GM23338 (cell line): ENCODE measurements around the gene OR5H14. TPM values are rescaled to one million over a fixed set of nuclear protein-coding genes. Genes with fewer than 3 reads are reported as not detected.

ENCODE experiments used
- ATAC-seq: fragments of 200-7000 bp; cut with Tn5 transposase; 3 replicates; pipeline ENCODE4 v1.9.1; 2020
- DNase-seq: peaks from one replicate; pipeline ENCODE4 v3.0.0-alpha.2; 2015; ENCODE audit warnings: low spot score
- H2AFZ ChIP-seq: fragments of 200-600 bp; sonication (generic); 2 replicates; pipeline ENCODE4 v1.8.0; 2016; ENCODE audit warnings: antibody characterized with exemption, mild to moderate bottlenecking, moderate library complexity
- H3F3A ChIP-seq: fragments of 200-600 bp; sonication (generic); replicated peaks from 2 replicates; pipeline ENCODE4 v1.8.0; 2017; ENCODE audit warnings: antibody characterized with exemption, mixed run types, low read depth
- H3K27ac ChIP-seq: fragments of 200-600 bp; sonication (generic); 2 replicates; pipeline ENCODE4 v1.6.1; 2016; ENCODE audit warnings: low read depth
- H3K27me3 ChIP-seq: fragments of 200-600 bp; sonication (generic); 2 replicates; pipeline ENCODE4 v1.8.0; 2016; ENCODE audit warnings: mild to moderate bottlenecking, mixed run types, moderate library complexity; ENCODE audit not compliant: insufficient read depth
- H3K36me3 ChIP-seq: fragments of 200-600 bp; sonication (generic); 2 replicates; pipeline ENCODE4 v1.8.0; 2016; ENCODE audit warnings: mild to moderate bottlenecking; ENCODE audit not compliant: insufficient read depth
- H3K4me1 ChIP-seq: fragments of 200-600 bp; sonication (generic); 2 replicates; pipeline ENCODE4 v1.8.0; 2016; ENCODE audit warnings: mild to moderate bottlenecking, moderate library complexity; ENCODE audit not compliant: insufficient read depth
- H3K4me2 ChIP-seq: fragments of 200-600 bp; sonication (generic); 2 replicates; pipeline ENCODE4 v1.7.1; 2017; ENCODE audit warnings: mixed run types
- H3K4me3 ChIP-seq: fragments of 200-600 bp; sonication (generic); 2 replicates; pipeline ENCODE4 v1.6.1; 2016; ENCODE audit warnings: mixed run types
- H3K79me2 ChIP-seq: fragments of 200-600 bp; sonication (generic); replicated peaks from 2 replicates; pipeline ENCODE4 v1.8.0; 2017; ENCODE audit warnings: mild to moderate bottlenecking; ENCODE audit not compliant: insufficient read depth
- H3K9me2 ChIP-seq: fragments of 200-600 bp; sonication (generic); 2 replicates; pipeline ENCODE4 v1.8.0; 2017; ENCODE audit not compliant: insufficient read depth
- H4K20me1 ChIP-seq: fragments of 200-600 bp; sonication (generic); replicated peaks from 2 replicates; pipeline ENCODE4 v1.8.0; 2017; ENCODE audit warnings: mild to moderate bottlenecking; ENCODE audit not compliant: insufficient read depth
- H3K27ac Mint-ChIP-seq: 2 replicates; pipeline ENCODE4 v1.8.0; 2020; ENCODE audit warnings: inconsistent platforms, mild to moderate bottlenecking, moderate library complexity, mixed read lengths
- H3K27me3 Mint-ChIP-seq: 3 replicates; pipeline ENCODE4 v1.8.0; 2022; ENCODE audit warnings: low read depth, mild to moderate bottlenecking, moderate library complexity, mixed read lengths, inconsistent platforms; ENCODE audit not compliant: insufficient read depth, poor library complexity
- H3K36me3 Mint-ChIP-seq: 3 replicates; pipeline ENCODE4 v1.8.0; 2021; ENCODE audit warnings: low read depth, mild to moderate bottlenecking, inconsistent platforms, moderate library complexity, mixed read lengths
- H3K4me1 Mint-ChIP-seq: 3 replicates; pipeline ENCODE4 v1.8.0; 2020; ENCODE audit warnings: mild to moderate bottlenecking, inconsistent platforms, mixed read lengths
- H3K4me3 Mint-ChIP-seq: 3 replicates; pipeline ENCODE4 v1.8.0; 2021; ENCODE audit warnings: moderate library complexity, mild to moderate bottlenecking, inconsistent platforms, mixed read lengths
- H3K9me3 Mint-ChIP-seq: 3 replicates; pipeline ENCODE4 v1.8.0; 2020; ENCODE audit warnings: moderate library complexity, mild to moderate bottlenecking, inconsistent platforms, mixed read lengths
- CREB1 ChIP-seq: fragments of 250-450 bp; sonication (Bioruptor Pico); IDR thresholded peaks from 2 replicates; pipeline ENCODE4 v1.5.0; 2020; ENCODE audit warnings: low read depth, mild to moderate bottlenecking, moderate library complexity
- CTCF ChIP-seq, 2 experiments: fragments of 200-600 bp in 1 of 2; sonication (generic) in 1 of 2; conservative IDR thresholded peaks; 2 replicates each; pipeline versions ENCODE4 v1.5.1 to v1.6.1; 2016 to 2017; ENCODE audit warnings: antibody characterized with exemption in 2 of 2, low read depth in 2 of 2, mild to moderate bottlenecking in 2 of 2, moderate library complexity in 1 of 2
- EZH2phosphoT487 ChIP-seq: fragments of 200-600 bp; sonication (generic); IDR thresholded peaks from one replicate; pipeline ENCODE4 v1.8.1; 2018; ENCODE audit warnings: antibody characterized with exemption; ENCODE audit not compliant: unreplicated experiment
- JUNB ChIP-seq: IDR thresholded peaks from one replicate; pipeline ENCODE4 v1.6.1; 2016; ENCODE audit warnings: antibody characterized with exemption; ENCODE audit not compliant: unreplicated experiment
- POLR2AphosphoS5 ChIP-seq: IDR thresholded peaks from 2 replicates; pipeline ENCODE4 v1.6.1; 2016; ENCODE audit warnings: antibody characterized with exemption, low read depth
- REST ChIP-seq: IDR thresholded peaks from one replicate; pipeline ENCODE4 v1.6.1; 2018; ENCODE audit warnings: antibody characterized with exemption; ENCODE audit not compliant: unreplicated experiment
- STAT1 ChIP-seq: IDR thresholded peaks from one replicate; pipeline ENCODE4 v1.6.1; 2016; ENCODE audit warnings: antibody characterized with exemption; ENCODE audit not compliant: unreplicated experiment
- ZNF114 ChIP-seq: fragments of 250-450 bp; sonication (Bioruptor Pico); IDR thresholded peaks from 2 replicates; pipeline ENCODE4 v1.5.0; 2020; ENCODE audit warnings: mild to moderate bottlenecking, moderate library complexity
- ZNF331 ChIP-seq: fragments of 250-450 bp; sonication (Bioruptor Pico); IDR thresholded peaks from 2 replicates; pipeline ENCODE4 v1.5.0; 2020; ENCODE audit warnings: low read depth, mild to moderate bottlenecking, moderate library complexity
- ZNF462 ChIP-seq: fragments of 250-450 bp; sonication (Bioruptor Pico); IDR thresholded peaks from 2 replicates; pipeline ENCODE4 v1.5.0; 2020; ENCODE audit warnings: mild to moderate bottlenecking, moderate library complexity
- polyA plus RNA-seq: library from polyadenylated mRNA; unstranded; fragments of >200 nt; fragmentation: Nextera tagmentation; extraction: Ambion mirVana; gene quantifications from 2 replicates; pipeline ENCODE4 v1.2.1, GENCODE V29; 2016
- total RNA-seq: library from RNA; depleted of rRNA; stranded (reverse); fragments of >200 nt; shearing (Covaris generic); gene quantifications from 2 replicates; pipeline ENCODE4 v1.2.3, GENCODE V29; 2014

The OR5H14 gene
- total and polyA plus RNA-seq, 2 experiments from 2014 or later: 0.05 TPM; not detected in 1

- no peak for ATAC-seq
- Histone ChIP-seq H3K9me2 (peaks cover 5% of the 10 kb centered on the region; the same call in 1 of the 2 replicates), H3K27ac (no peak overlapping the region), H4K20me1 (no peaks in the 10 kb centered on the region), H3K4me1 (no peaks in the 10 kb centered on the region), H3K4me2 (no peak overlapping the region), H3F3A (no peaks in the 10 kb centered on the region), H2AFZ (no peak overlapping the region), H3K27me3 (no peaks in the 10 kb centered on the region), H3K79me2 (no peaks in the 10 kb centered on the region), H3K36me3 (0 out of 2 replicates have a peak, but pooled peaks cover 5% of the 10 kb centered on the region), H3K4me3 (no peak overlapping the region)
- H3K27ac Mint-ChIP-seq: no peak overlapping the region
- H3K4me1 Mint-ChIP-seq: no peaks in the 10 kb centered on the region
- no peak for DNase-seq
- peaks cover 58% of the 10 kb centered on the region for H3K9me3 Mint-ChIP-seq
- H3K4me3 Mint-ChIP-seq: no peak overlapping the region
- TF ChIP-seq CREB1 (CRISPR knock-in tag) (no peak), ZNF331 (CRISPR knock-in tag) (no peak), EZH2phosphoT487 (no peak), POLR2AphosphoS5 (no peak), JUNB (no peak), CTCF (conservative IDR thresholded peaks at IDR 0.05; ENCODE audit: low read depth in 2 of 2) (no peak), STAT1 (no peak), REST (no peak), ZNF114 (CRISPR knock-in tag) (no peak)
- H3K27me3 Mint-ChIP-seq: peaks cover 7% of the 10 kb centered on the region
- H3K36me3 Mint-ChIP-seq: peaks cover 45% of the 10 kb centered on the region
These were observed 25.3 kb downstream of the OR5H14 start for GRCh38 chr3:98172621-98173020.

GRCh38 chr3:98180319-98180890 lies 33.1 kb downstream of the OR5H14 start:
- H3K27me3 Mint-ChIP-seq: peaks cover 2% of the 10 kb centered on the region
- H3K4me1 Mint-ChIP-seq: peaks cover 20% of the 10 kb centered on the region; the same call in 2 of the 3 replicates
- H3K9me2 ChIP-seq: no peaks in the 10 kb centered on the region
- no peak overlapping the region for H2AFZ ChIP-seq
- ATAC-seq (no peak), DNase-seq (no peak)
- no peaks in the 10 kb centered on the region for H3K27me3 ChIP-seq
- H3K4me3 Mint-ChIP-seq: no peak overlapping the region
- H3K9me3 Mint-ChIP-seq: peaks cover 23% of the 10 kb centered on the region
- H3K36me3 Mint-ChIP-seq: peaks cover 22% of the 10 kb centered on the region
- H3K27ac ChIP-seq: no peak overlapping the region
- peaks cover 20% of the 10 kb centered on the region for H3K4me1 ChIP-seq
- H4K20me1 ChIP-seq: no peaks in the 10 kb centered on the region
- H3K4me2 ChIP-seq: no peak overlapping the region
- no peaks in the 10 kb centered on the region for H3K79me2 ChIP-seq
- no peaks in the 10 kb centered on the region for H3F3A ChIP-seq
- H3K4me3 ChIP-seq: no peak overlapping the region
- H3K36me3 ChIP-seq: no peaks in the 10 kb centered on the region
- H3K27ac Mint-ChIP-seq: no peak overlapping the region
- TF ChIP-seq EZH2phosphoT487 (no peak), ZNF462 (CRISPR knock-in tag) (no peak)
